ENCODE data around the gene TPM3. TPM values are rescaled to one million over a fixed set of nuclear protein-coding genes. Genes with fewer than 3 reads are reported as not detected.

TPM3 gene
- polyA plus RNA-seq, 3 donors: 418 to 1,159 (median 1,153) TPM

DNA sequence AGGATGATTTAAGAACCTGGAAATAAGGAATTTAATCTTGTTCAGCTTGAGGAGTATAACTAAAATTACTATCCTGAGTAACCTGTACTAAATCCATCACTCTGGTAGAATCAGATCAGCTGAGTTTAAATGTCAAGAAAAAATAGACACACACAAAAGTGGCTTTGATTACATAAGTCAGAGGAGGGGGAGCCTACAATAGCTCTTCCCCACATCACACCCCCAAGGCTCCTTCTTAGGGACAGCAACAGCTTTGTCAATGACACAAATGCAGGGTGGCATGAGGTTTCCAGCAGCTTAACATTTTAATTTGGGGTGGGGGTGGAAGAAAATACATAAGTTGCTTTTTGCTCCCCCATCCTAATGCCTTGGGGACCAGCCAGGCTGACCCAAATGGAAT, 24.4 kb downstream of the TPM3 start:
- Histone ChIP-seq H3K4me2 (replicated peaks; ENCODE audit: extremely low read depth, low read length, poor library complexity, severe bottlenecking) (no peak overlapping the region), H2AFZ (ENCODE audit: insufficient read depth, low read depth, low read length, poor library complexity, severe bottlenecking) (no peak overlapping the region), H3K27ac (ENCODE audit: low read depth in 1 of 2, low read length in 2 of 2) (peak overlapping the region in 1 of 2 donors; percentile 1), H3K9me3 (replicated peaks in 1 of 2; ENCODE audit: control insufficient read depth in 1 of 2, insufficient read depth in 1 of 2, low read length in 2 of 2) (no peaks in the 10 kb centered on the region), H3K36me3 (replicated peaks in 1 of 2; ENCODE audit: control insufficient read depth in 1 of 2, insufficient read depth in 2 of 2, low read length in 2 of 2) (peaks cover 96 to 100% of the 10 kb centered on the region in 2 donors), H3K4me1 (ENCODE audit: control insufficient read depth in 1 of 2, insufficient read depth in 2 of 2, low read length in 2 of 2) (no peaks in the 10 kb centered on the region), H3K79me2 (ENCODE audit: insufficient read depth, low read length) (peaks cover 97% of the 10 kb centered on the region), H3K4me3 (replicated peaks in 1 of 3; ENCODE audit: low read depth in 2 of 3, low read length in 3 of 3) (no peak overlapping the region), H3K27me3 (ENCODE audit: control insufficient read depth in 2 of 2, insufficient read depth in 2 of 2, low read length in 2 of 2) (no peaks in the 10 kb centered on the region), H3K9ac (ENCODE audit: insufficient read depth, low read length, poor library complexity, severe bottlenecking) (no peak overlapping the region), H4K20me1 (ENCODE audit: insufficient read depth, low read length) (peaks cover 100% of the 10 kb centered on the region)
- TF ChIP-seq, protein P1, sequence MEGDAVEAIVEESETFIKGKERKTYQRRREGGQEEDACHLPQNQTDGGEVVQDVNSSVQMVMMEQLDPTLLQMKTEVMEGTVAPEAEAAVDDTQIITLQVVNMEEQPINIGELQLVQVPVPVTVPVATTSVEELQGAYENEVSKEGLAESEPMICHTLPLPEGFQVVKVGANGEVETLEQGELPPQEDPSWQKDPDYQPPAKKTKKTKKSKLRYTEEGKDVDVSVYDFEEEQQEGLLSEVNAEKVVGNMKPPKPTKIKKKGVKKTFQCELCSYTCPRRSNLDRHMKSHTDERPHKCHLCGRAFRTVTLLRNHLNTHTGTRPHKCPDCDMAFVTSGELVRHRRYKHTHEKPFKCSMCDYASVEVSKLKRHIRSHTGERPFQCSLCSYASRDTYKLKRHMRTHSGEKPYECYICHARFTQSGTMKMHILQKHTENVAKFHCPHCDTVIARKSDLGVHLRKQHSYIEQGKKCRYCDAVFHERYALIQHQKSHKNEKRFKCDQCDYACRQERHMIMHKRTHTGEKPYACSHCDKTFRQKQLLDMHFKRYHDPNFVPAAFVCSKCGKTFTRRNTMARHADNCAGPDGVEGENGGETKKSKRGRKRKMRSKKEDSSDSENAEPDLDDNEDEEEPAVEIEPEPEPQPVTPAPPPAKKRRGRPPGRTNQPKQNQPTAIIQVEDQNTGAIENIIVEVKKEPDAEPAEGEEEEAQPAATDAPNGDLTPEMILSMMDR (IDR thresholded peaks at IDR 0.05): no peak
- Mint-ChIP-seq H3K27ac (peak overlapping the region in 3 of 7 donors; percentile 10 to 71 (median 44)), H3K4me1 (peaks cover 11% of the 10 kb centered on the region), H3K4me3 (no peak overlapping the region), H3K36me3 (peaks cover 85 to 97% of the 10 kb centered on the region in 2 donors), H3K27me3 (ENCODE audit: low read depth in 3 of 3) (peaks cover 0 to 2% (median 0%) of the 10 kb centered on the region in 3 donors), H3K9me3 (no peaks in the 10 kb centered on the region)
- DNase-seq: no peak
- intact Hi-C loops (cut with micrococcal nuclease): no loop called here

- DNase-seq: no peak
- no peak overlapping the region for H3K9ac ChIP-seq (ENCODE audit: insufficient read depth, low read length, poor library complexity, severe bottlenecking)
- H3K36me3 ChIP-seq (replicated peaks in 1 of 2; ENCODE audit: control insufficient read depth in 1 of 2, insufficient read depth in 2 of 2, low read length in 2 of 2): peaks cover 95 to 100% of the 10 kb centered on the region in 2 donors
- peaks cover 0 to 2% (median 0%) of the 10 kb centered on the region in 3 donors for H3K27me3 Mint-ChIP-seq (ENCODE audit: low read depth in 3 of 3)
- peaks cover 0 to 1% (median 0%) of the 10 kb centered on the region in 7 donors for H3K9me3 Mint-ChIP-seq
- TF ChIP-seq, protein P1 (IDR thresholded peaks at IDR 0.05): no peak
- no peaks in the 10 kb centered on the region for H3K9me3 ChIP-seq (replicated peaks in 1 of 2; ENCODE audit: control insufficient read depth in 1 of 2, insufficient read depth in 1 of 2, low read length in 2 of 2)
- H3K4me1 ChIP-seq (ENCODE audit: control insufficient read depth in 1 of 2, insufficient read depth in 2 of 2, low read length in 2 of 2): no peaks in the 10 kb centered on the region
- H3K27me3 ChIP-seq (ENCODE audit: control insufficient read depth in 2 of 2, insufficient read depth in 2 of 2, low read length in 2 of 2): no peaks in the 10 kb centered on the region
- H3K4me2 ChIP-seq (replicated peaks; ENCODE audit: extremely low read depth, low read length, poor library complexity, severe bottlenecking): no peak overlapping the region
- H2AFZ ChIP-seq (ENCODE audit: insufficient read depth, low read depth, low read length, poor library complexity, severe bottlenecking): no peak overlapping the region
- intact Hi-C loops (cut with micrococcal nuclease): no loop called here
- H3K4me3 Mint-ChIP-seq: no peak overlapping the region
- peak overlapping the region in 1 of 7 donors; percentile 68 for H3K27ac Mint-ChIP-seq
- H3K27ac ChIP-seq (ENCODE audit: low read depth in 1 of 2, low read length in 2 of 2): peak overlapping the region in 1 of 2 donors; percentile 11
- H3K79me2 ChIP-seq (ENCODE audit: insufficient read depth, low read length): peaks cover 97% of the 10 kb centered on the region
- H3K4me1 Mint-ChIP-seq: peaks cover 10% of the 10 kb centered on the region
- WGBS (ENCODE audit: insufficient coverage): 100% methylated on average over 1 of the region's 1 CpG
- peaks cover 84 to 97% of the 10 kb centered on the region in 2 donors for H3K36me3 Mint-ChIP-seq
- H4K20me1 ChIP-seq (ENCODE audit: insufficient read depth, low read length): peaks cover 100% of the 10 kb centered on the region
- H3K4me3 ChIP-seq (replicated peaks in 1 of 3; ENCODE audit: low read depth in 2 of 3, low read length in 3 of 3): no peak overlapping the region
Measured at GRCh38 chr1:154166207-154166606, 25.7 kb downstream of the TPM3 start.

All from CD14-positive monocyte (primary cell).